Neural cell (in vitro differentiated cells): ENCODE data around the gene NPEPL1.

Source experiments
- CTCF ChIP-seq: fragments of 450-650 bp; IDR thresholded peaks from 2 replicates; pipeline ENCODE4 v1.5.1; 2014; ENCODE audit warnings: antibody characterized with exemption, mild to moderate bottlenecking, moderate library complexity; ENCODE audit not compliant: poor library complexity, severe bottlenecking
- EZH2 ChIP-seq: fragments of 200-600, 300-800 bp; shearing (Covaris generic), sonication (generic); IDR thresholded peaks from 2 replicates; pipeline ENCODE4 v1.6.1; 2014; ENCODE audit warnings: antibody characterized with exemption, low read length, borderline replicate concordance, mild to moderate bottlenecking; ENCODE audit not compliant: insufficient read depth, poor library complexity, severe bottlenecking
- POLR2AphosphoS5 ChIP-seq: IDR thresholded peaks from 2 replicates; pipeline ENCODE4 v1.6.1; 2012

DNA sequence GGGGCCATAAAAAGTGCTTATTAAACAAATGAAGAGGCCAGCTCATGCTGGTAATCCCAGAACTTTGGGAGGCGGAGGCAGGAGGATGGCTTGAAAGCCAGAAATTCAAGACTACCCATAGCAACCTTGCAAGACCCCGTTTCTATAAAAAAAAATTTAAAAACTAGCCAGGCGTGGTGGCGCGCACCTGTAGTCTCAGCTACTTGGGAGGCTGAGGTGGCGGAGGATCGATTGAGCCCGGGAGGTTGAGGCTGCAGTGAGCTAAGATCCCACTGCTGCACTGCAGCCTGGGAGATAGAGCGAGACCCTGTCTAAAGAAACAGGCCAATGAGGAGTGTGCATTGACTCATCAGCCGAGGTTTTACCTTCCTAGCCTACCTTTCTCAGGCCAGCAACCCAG lies 15.2 kb downstream of the NPEPL1 start:
- TF ChIP-seq POLR2AphosphoS5 = no peak
- TF ChIP-seq CTCF = no peak
- no peak for TF ChIP-seq EZH2
